ENCODE results near the gene TRIM68.

Gene TRIM68

GRCh38 chr11:4577761-4578160 is 30.3 kb downstream of the TRIM68 start:
- TF ChIP-seq CTCF (IDR thresholded peaks at IDR 0.05; ENCODE audit: insufficient read depth, low read depth, low read length, missing control alignments) = no peak
- DNase-seq (ENCODE audit: low read depth) = peak; percentile 4

GRCh38 chr11:4576880-4577279 is 31.2 kb downstream of the TRIM68 start:
- no peak for DNase-seq (ENCODE audit: low read depth)
- H3K4me3 ChIP-seq (ENCODE audit: low read length) = no peak overlapping the region
- TF ChIP-seq CTCF (IDR thresholded peaks at IDR 0.05; ENCODE audit: insufficient read depth, low read depth, low read length, missing control alignments) = no peak

More at GRCh38 chr11:4577761-4578160, 30.3 kb downstream of the TRIM68 start:
- no peak overlapping the region for H3K4me3 ChIP-seq (ENCODE audit: low read length)

- DNase-seq (ENCODE audit: low read depth) = no peak
- no peak for TF ChIP-seq CTCF (IDR thresholded peaks at IDR 0.05; ENCODE audit: insufficient read depth, low read depth, low read length, missing control alignments)
- no peak overlapping the region for H3K4me3 ChIP-seq (ENCODE audit: low read length)
Measured at GRCh38 chr11:4569075-4569474, 39.0 kb downstream of the TRIM68 start.

GRCh38 chr11:4565371-4565770 is 42.7 kb downstream of the TRIM68 start:
- TF ChIP-seq CTCF (IDR thresholded peaks at IDR 0.05; ENCODE audit: insufficient read depth, low read depth, low read length, missing control alignments) = no peak
- DNase-seq (ENCODE audit: low read depth) = no peak
- no peak overlapping the region for H3K4me3 ChIP-seq (ENCODE audit: low read length)

- peak; percentile 39 for DNase-seq (ENCODE audit: low read depth)
- TF ChIP-seq CTCF (IDR thresholded peaks at IDR 0.05; ENCODE audit: insufficient read depth, low read depth, low read length, missing control alignments) = no peak
- H3K4me3 ChIP-seq (ENCODE audit: low read length) = no peak overlapping the region
Measured at GRCh38 chr11:4560467-4560866, 47.6 kb downstream of the TRIM68 start.

GRCh38 chr11:4559527-4560440 is 48.2 kb downstream of the TRIM68 start:
- DNase-seq (ENCODE audit: low read depth) = no peak
- TF ChIP-seq CTCF (IDR thresholded peaks at IDR 0.05; ENCODE audit: insufficient read depth, low read depth, low read length, missing control alignments) = no peak
- H3K4me3 ChIP-seq (ENCODE audit: low read length) = no peak overlapping the region

Measured in epithelial cell of esophagus (primary cell).